ENCODE measurements around the gene MCF2L.

The MCF2L gene

GRCh38 chr13:113120300-113121182 lies 151.5 kb downstream of the MCF2L start:
- in situ Hi-C loops (cut with HindIII; ENCODE audit: low pct_unique_long_range_greater_than_20kb, low sequenced_read_pairs): no loop called here
- TF ChIP-seq JUND (IDR thresholded peaks at IDR 0.05; ENCODE audit: low read depth): no peak
- DNase-seq (ENCODE audit: low read depth in 1 of 2, low spot score in 1 of 2): no peak

- no peak for DNase-seq (ENCODE audit: low read depth in 1 of 2, low spot score in 1 of 2)
- in situ Hi-C loops (cut with HindIII; ENCODE audit: low pct_unique_long_range_greater_than_20kb, low sequenced_read_pairs): no loop called here
- no peak for TF ChIP-seq JUND (IDR thresholded peaks at IDR 0.05; ENCODE audit: low read depth)
Observed at GRCh38 chr13:113121183-113121927, 152.3 kb downstream of the MCF2L start.

DNA sequence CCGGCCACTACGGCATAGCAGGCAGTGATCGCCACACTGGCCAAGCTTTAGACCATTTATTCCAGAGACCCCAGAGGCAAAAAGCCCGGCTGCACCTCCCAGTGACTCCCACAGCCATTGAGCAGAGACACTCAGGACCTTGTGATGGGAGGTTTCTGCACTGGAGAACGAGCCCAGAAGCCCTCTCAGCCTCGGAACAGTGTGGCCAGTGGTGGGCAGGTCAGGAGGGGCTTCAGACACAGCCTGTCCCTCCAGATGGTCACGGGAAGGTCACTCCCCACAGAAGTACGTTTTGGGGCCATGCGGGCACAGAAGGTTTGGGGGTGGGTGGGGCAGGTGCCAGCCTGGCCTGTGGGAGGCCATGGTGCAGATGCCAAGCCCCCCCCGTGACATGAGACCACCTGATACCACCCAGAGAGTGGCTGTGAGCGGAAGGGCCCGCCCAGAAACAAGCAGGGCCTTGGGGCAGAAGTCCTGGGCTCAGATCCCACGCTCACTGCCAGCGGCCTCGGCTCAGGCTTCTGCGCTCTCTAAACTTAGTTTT lies 153.0 kb downstream of the MCF2L start:
- in situ Hi-C loops (cut with HindIII; ENCODE audit: low pct_unique_long_range_greater_than_20kb, low sequenced_read_pairs): no loop called here
- DNase-seq (ENCODE audit: low read depth in 1 of 2, low spot score in 1 of 2): no peak
- TF ChIP-seq JUND (IDR thresholded peaks at IDR 0.05; ENCODE audit: low read depth): no peak

GRCh38 chr13:113122550-113123225 lies 153.7 kb downstream of the MCF2L start, which contains the start of gene F10:
Gene F10, plus strand, starts transcription at chr13:113122799. Its CDS starts 57 bp downstream, at chr13:113122856.
- DNase-seq (ENCODE audit: low read depth in 1 of 2, low spot score in 1 of 2): no peak
- no peak for TF ChIP-seq JUND (IDR thresholded peaks at IDR 0.05; ENCODE audit: low read depth)
- in situ Hi-C loops (cut with HindIII; ENCODE audit: low pct_unique_long_range_greater_than_20kb, low sequenced_read_pairs): no loop called here

DNA sequence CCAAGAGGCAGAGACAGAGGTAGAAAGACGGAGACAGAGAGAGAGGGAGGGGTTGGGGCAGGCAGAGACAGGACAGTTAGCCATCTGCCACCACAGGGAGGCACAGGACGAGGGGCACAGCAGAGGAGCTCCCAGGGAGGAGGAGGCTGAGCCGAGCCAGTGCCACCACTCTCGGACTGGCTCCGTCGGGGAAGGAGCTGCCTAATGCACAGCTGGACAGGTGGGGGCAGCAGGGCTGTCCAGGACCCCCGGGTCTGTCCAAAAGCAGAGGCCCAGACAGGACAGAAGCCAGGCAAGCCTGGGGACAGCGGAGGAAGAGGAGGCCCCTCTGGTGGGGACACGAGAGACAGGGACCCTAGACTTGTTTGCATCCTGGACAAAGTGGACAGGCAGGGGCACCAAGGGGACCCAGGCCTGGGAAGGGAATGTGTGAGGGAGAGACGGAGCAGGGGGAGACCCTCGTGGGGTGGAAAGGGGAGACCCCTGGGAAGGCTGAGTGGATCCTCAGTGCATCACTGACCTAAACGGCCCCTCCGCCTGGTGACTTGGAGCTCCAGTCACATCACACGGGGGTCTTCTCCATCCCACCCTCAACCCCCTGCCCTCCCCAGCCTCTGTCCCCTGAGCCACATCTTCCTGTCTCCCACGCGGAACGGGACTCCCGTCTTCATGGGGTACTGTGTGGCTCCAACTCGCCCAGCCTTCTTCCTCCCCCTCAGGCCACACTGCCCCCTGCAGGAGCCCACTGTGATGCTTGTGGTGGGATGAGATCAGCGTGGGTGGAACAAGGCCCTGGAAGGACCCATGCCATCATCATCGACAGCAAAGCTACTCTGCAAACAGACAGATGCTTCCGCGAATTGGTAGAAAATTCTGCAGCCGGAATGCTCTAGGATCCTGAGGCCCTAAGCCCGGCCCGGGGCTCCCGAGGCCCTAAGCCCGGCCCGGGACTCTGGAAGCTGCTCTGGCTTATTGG lies 154.5 kb downstream of the MCF2L start:
- in situ Hi-C loops (cut with HindIII; ENCODE audit: low pct_unique_long_range_greater_than_20kb, low sequenced_read_pairs): no loop called here
- no peak for DNase-seq (ENCODE audit: low read depth in 1 of 2, low spot score in 1 of 2)
- TF ChIP-seq JUND (IDR thresholded peaks at IDR 0.05; ENCODE audit: low read depth): no peak

DNA sequence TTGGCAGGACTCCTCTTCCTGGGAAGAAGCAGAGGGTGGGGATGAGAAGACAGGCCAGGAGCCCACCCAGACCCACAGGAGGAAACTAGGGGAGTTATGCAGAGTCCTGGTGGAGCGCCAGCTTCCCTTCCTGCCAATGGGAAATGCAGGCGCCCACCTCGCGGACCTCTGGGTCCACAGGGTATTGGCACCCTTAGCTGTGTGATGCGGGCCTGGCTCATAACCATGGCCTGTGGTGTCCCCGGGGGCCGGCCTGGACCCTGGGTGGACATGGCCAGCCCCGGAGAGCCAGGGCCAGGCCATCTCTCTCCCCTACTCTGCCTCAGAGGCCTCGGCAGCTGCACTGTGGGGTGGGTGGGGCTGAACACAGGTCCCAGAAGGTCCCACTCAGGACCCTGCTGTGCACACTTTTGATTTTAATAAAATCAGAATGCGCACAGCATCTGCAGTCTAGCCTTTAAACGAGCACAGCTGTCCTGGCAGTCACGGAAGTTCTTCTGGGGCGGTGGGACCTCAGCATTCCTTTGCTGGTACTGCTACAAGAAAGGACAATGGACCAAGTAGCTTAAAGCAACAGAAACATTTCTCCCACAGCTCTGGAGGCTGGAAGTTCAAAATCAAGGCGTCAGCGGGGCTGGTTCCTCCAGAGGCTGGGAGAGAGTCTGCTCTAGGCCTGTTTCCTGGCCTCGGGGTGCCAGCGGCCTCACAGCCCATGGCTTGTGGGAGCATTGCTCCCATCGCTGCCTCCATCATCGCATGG lies 155.4 kb downstream of the MCF2L start:
- no peak for DNase-seq (ENCODE audit: low read depth in 1 of 2, low spot score in 1 of 2)
- in situ Hi-C loops (cut with HindIII; ENCODE audit: low pct_unique_long_range_greater_than_20kb, low sequenced_read_pairs): no loop called here
- TF ChIP-seq JUND (IDR thresholded peaks at IDR 0.05; ENCODE audit: low read depth): no peak

DNA sequence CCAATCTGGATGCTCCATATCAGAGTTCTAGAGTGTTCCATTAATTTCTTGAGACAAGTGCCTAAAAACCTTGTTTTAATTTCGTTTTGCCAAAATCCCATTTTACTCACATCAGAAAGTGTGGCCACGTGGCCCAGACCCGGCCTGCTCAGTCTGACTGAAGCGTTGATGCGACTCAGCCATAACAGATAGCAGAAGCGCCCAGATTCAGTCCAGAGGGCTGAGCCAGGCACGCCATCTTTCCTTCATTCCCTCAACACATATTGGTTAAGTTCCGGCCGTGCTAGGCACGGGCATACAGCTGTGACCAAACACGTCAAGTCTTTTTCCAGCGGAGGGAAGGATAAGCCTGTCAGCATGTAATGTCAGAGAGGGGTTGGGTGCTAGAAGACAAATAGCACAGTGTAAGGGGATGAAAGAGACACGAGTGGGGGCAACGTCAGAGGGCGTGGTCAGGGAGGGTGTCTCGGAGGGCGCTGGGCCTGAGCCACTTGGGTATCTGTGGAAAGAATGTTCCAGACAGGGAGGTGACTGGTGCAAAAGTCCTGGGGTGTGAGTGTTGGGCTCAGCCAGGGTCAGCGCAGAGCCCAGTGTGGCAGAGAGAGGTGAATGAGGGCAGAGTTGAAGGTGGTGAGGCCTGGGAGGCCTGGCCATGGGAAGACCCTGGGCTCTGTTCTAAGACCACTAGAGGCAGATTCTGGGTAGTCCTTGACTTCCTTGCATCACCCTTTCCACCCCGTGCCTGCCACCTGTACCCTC lies 156.7 kb downstream of the MCF2L start:
- no peak for DNase-seq (ENCODE audit: low read depth in 1 of 2, low spot score in 1 of 2)
- in situ Hi-C loops (cut with HindIII; ENCODE audit: low pct_unique_long_range_greater_than_20kb, low sequenced_read_pairs): no loop called here
- TF ChIP-seq JUND (IDR thresholded peaks at IDR 0.05; ENCODE audit: low read depth): no peak

DNA sequence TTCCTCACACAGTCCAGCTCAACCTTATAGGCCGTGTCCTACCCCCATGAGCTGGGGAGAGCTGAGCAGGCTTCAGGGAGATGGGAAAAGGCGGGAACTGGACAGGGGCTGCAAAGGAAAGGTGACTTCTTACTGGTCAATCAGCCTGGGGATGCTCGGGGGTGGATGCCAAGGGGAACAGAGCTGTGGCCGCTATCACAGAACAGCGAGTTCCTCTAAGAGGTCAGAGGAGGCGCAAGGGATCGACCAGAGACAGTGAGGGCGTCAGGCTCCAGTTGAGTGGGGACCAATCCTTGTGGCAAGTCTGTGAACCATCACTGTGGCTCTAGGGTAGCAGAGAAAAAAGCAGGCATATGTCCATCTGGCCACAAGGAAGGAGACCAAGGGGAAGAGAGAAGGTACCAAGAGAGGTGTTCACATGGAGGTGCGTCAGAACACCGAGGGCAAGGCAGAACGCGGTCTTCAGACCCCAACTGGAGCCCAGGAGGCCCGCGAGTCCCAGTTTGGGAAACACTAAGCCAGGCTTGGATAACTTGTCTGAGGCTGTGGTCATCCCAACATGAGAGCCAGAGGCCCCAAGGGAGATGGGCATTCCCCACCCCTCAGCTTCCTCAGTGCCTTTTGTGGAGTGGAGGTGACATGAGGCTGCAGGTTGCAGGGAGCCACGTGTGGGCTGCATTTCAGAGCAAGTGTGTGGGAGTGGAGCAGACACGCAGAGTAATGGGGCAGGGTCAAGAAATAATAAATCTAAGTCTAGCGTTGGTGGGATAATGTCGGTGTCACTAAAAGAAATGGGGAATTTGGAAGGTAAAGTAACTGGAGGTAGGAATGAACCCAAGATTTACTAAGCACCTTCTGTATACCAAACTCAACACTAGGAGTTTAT lies 157.5 kb downstream of the MCF2L start:
- in situ Hi-C loops (cut with HindIII; ENCODE audit: low pct_unique_long_range_greater_than_20kb, low sequenced_read_pairs): no loop called here
- no peak for DNase-seq (ENCODE audit: low read depth in 1 of 2, low spot score in 1 of 2)
- TF ChIP-seq JUND (IDR thresholded peaks at IDR 0.05; ENCODE audit: low read depth): no peak

DNA sequence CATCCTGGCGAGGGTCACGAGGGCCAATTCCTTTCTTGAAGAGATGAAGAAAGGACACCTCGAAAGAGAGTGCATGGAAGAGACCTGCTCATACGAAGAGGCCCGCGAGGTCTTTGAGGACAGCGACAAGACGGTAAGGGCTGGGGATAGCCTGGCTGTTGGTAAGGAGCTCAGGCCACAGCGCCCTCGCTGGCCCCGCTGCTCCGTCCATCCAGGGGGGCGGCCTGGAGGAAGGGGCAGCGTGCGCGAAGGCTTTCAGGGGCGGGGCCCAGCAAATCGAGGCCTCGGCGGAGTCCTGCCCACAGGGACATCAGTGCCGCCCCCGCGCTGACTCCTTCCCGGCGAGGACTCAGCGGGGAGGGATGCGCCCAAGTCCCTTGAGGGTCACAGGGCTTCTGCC lies 160.5 kb downstream of the MCF2L start:
- DNase-seq (ENCODE audit: low read depth in 1 of 2, low spot score in 1 of 2): no peak
- in situ Hi-C loops (cut with HindIII; ENCODE audit: low pct_unique_long_range_greater_than_20kb, low sequenced_read_pairs): no loop called here
- TF ChIP-seq JUND (IDR thresholded peaks at IDR 0.05; ENCODE audit: low read depth): no peak

All from T47D (cell line).